BE2C (cell line): ENCODE results near the gene KCNAB1.
A peak's percentile ranks its signal among the peaks of the same experiment; 100 is the strongest.

Experiments
- DNase-seq: peaks from one replicate; pipeline ENCODE4 v3.0.0-alpha.2; 2020
- H3K27me3 ChIP-seq: fragments of 250-450 bp; sonication (Bioruptor Pico); 2 replicates; pipeline ENCODE4 v1.5.1; 2020; ENCODE audit warnings: mild to moderate bottlenecking
- H3K36me3 ChIP-seq: fragments of 250-450 bp; sonication (Bioruptor Pico); 2 replicates; pipeline ENCODE4 v1.5.1; 2020; ENCODE audit warnings: mild to moderate bottlenecking
- H3K4me1 ChIP-seq: fragments of 250-450 bp; sonication (Bioruptor Pico); 2 replicates; pipeline ENCODE4 v1.5.1; 2020
- H3K4me3 ChIP-seq: 2 replicates; pipeline ENCODE4 v1.5.1; 2011; ENCODE audit warnings: low read depth, low read length
- H3K9me3 ChIP-seq: fragments of 250-450 bp; sonication (Bioruptor Pico); 2 replicates; pipeline ENCODE4 v1.5.1; 2020
- CTCF ChIP-seq: IDR thresholded peaks from 2 replicates; pipeline ENCODE4 v1.5.1; 2012; ENCODE audit warnings: mild to moderate bottlenecking, low read depth, low read length

The KCNAB1 gene

GRCh38 chr3:156424758-156425157 lies 304.4 kb downstream of the KCNAB1 start:
- DNase-seq: no peak
- no peak for TF ChIP-seq CTCF
- no peaks in the 10 kb centered on the region for H3K36me3 ChIP-seq
- no peak overlapping the region for H3K4me3 ChIP-seq
- peaks cover 29% of the 10 kb centered on the region for H3K4me1 ChIP-seq
- H3K27me3 ChIP-seq: no peaks in the 10 kb centered on the region
- H3K9me3 ChIP-seq: no peaks in the 10 kb centered on the region

GRCh38 chr3:156425651-156426050 lies 305.3 kb downstream of the KCNAB1 start:
- Histone ChIP-seq H3K36me3 (no peaks in the 10 kb centered on the region), H3K4me3 (no peak overlapping the region), H3K4me1 (peaks cover 29% of the 10 kb centered on the region), H3K27me3 (no peaks in the 10 kb centered on the region), H3K9me3 (no peaks in the 10 kb centered on the region)
- peak; percentile 62 for DNase-seq
- no peak for TF ChIP-seq CTCF

- Histone ChIP-seq H3K27me3 (no peaks in the 10 kb centered on the region), H3K4me1 (peaks cover 48% of the 10 kb centered on the region), H3K36me3 (no peaks in the 10 kb centered on the region), H3K4me3 (no peak overlapping the region), H3K9me3 (no peaks in the 10 kb centered on the region)
- DNase-seq: peak; percentile 39
- no peak for TF ChIP-seq CTCF
Measured at GRCh38 chr3:156429125-156429524, 308.7 kb downstream of the KCNAB1 start.

- H3K4me3 ChIP-seq: no peak overlapping the region
- no peak for TF ChIP-seq CTCF
Measured at GRCh38 chr3:156431334-156432124, 311.2 kb downstream of the KCNAB1 start.

GRCh38 chr3:156432563-156432962 lies 312.2 kb downstream of the KCNAB1 start:
- Histone ChIP-seq H3K36me3 (no peaks in the 10 kb centered on the region), H3K9me3 (no peaks in the 10 kb centered on the region), H3K27me3 (no peaks in the 10 kb centered on the region), H3K4me1 (peaks cover 43% of the 10 kb centered on the region), H3K4me3 (no peak overlapping the region)
- no peak for DNase-seq
- TF ChIP-seq CTCF: no peak

More at GRCh38 chr3:156431334-156432124, 311.2 kb downstream of the KCNAB1 start:
- Histone ChIP-seq H3K4me1 (peaks cover 43% of the 10 kb centered on the region), H3K27me3 (no peaks in the 10 kb centered on the region), H3K36me3 (no peaks in the 10 kb centered on the region), H3K9me3 (no peaks in the 10 kb centered on the region)
- no peak for DNase-seq

- H3K36me3 ChIP-seq: no peaks in the 10 kb centered on the region
- DNase-seq: no peak
- no peak overlapping the region for H3K4me3 ChIP-seq
- H3K4me1 ChIP-seq: peaks cover 43% of the 10 kb centered on the region
- no peak for TF ChIP-seq CTCF
- no peaks in the 10 kb centered on the region for H3K27me3 ChIP-seq
- no peaks in the 10 kb centered on the region for H3K9me3 ChIP-seq
Measured at GRCh38 chr3:156433138-156433537, 312.8 kb downstream of the KCNAB1 start.
